Subcutaneous abdominal adipose tissue (tissue), 5 donors: ENCODE results near the gene GAP43.

Source experiments
- H3K27ac ChIP-seq: one replicate; pipeline ENCODE4 v1.7.0; 2013; ENCODE audit warnings: low read depth, mild to moderate bottlenecking, inconsistent platforms, low read length, moderate library complexity
- H3K27me3 ChIP-seq, 5 donors: one replicate each; pipeline ENCODE4 v1.7.0; 2013; ENCODE audit warnings: low read length in 5 of 5, inconsistent platforms in 1 of 5; ENCODE audit not compliant: control insufficient read depth in 5 of 5, insufficient read depth in 4 of 5
- H3K36me3 ChIP-seq, 5 donors: one replicate each; pipeline ENCODE4 v1.7.0; 2013; ENCODE audit warnings: low read length in 5 of 5; ENCODE audit not compliant: control insufficient read depth in 5 of 5, insufficient read depth in 5 of 5
- H3K4me1 ChIP-seq, 5 donors: one replicate each; pipeline ENCODE4 v1.7.0; 2013; ENCODE audit warnings: low read length in 5 of 5, mild to moderate bottlenecking in 3 of 5, moderate library complexity in 1 of 5; ENCODE audit not compliant: control insufficient read depth in 5 of 5, insufficient read depth in 5 of 5
- H3K4me3 ChIP-seq, 5 donors: one replicate each; pipeline ENCODE4 v1.7.0; 2013; ENCODE audit warnings: low read length in 5 of 5, low read depth in 1 of 5
- H3K9ac ChIP-seq, 5 donors: one replicate each; pipeline ENCODE4 v1.7.0; 2013; ENCODE audit warnings: low read length in 5 of 5, mild to moderate bottlenecking in 4 of 5, moderate library complexity in 3 of 5
- H3K9me3 ChIP-seq, 5 donors: one replicate each; pipeline ENCODE4 v1.7.0; 2013; ENCODE audit warnings: low read length in 5 of 5; ENCODE audit not compliant: control insufficient read depth in 5 of 5
- donor health status: healthy.
- donor health status: healthy.
- donor health status: healthy.
- donor health status: healthy.
- donor health status: healthy.

GAP43 gene

DNA sequence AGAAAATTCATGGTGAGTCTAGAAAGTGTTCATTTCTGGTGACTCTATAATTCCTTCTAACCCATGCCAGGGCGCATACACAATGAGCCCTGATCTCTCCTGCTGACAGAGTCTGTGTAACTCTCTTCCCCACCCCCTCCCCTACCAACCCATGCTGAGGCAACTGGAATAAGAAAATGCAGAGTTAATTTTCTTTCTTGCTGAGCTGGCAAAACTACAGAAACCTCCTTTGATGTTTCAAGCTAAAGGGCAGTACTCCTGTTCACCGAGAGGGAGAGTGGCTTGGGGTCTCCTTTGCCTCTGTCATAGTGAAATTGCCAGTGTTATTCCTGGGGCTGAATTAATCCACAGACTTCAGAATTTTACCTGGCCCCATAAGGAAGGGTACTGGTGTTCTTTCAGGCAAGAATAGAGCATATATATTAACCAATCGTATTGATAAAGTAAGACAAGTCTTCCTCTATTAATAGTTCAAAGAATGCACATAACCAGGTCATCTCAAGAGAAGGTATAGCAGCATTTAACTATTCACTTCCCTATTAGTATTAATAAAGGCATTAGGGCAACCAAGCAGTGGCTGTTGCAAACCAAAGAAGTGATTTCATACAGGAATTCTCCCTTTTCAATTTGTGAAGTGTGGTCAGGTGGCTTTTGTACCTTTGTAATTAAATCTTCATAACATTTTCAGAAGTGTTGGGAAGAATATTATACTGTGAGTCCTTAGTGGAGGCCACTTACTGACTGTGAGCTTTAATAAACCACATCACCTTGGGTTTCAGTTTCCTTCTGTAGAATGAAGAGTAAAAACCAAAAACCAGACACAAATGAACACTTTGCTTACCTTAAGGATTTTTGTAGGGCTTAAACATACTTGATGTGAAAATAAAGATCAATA, 4.1 kb downstream of the GAP43 start:
- no peak overlapping the region for H3K9ac ChIP-seq
- no peak overlapping the region for H3K27ac ChIP-seq
- H3K27me3 ChIP-seq = peaks cover 0 to 21% (median 6%) of the 10 kb centered on the region in 5 donors
- H3K9me3 ChIP-seq = no peaks in the 10 kb centered on the region
- H3K4me3 ChIP-seq = no peak overlapping the region
- no peaks in the 10 kb centered on the region for H3K36me3 ChIP-seq
- peaks cover 0 to 8% (median 7%) of the 10 kb centered on the region in 5 donors for H3K4me1 ChIP-seq

DNA sequence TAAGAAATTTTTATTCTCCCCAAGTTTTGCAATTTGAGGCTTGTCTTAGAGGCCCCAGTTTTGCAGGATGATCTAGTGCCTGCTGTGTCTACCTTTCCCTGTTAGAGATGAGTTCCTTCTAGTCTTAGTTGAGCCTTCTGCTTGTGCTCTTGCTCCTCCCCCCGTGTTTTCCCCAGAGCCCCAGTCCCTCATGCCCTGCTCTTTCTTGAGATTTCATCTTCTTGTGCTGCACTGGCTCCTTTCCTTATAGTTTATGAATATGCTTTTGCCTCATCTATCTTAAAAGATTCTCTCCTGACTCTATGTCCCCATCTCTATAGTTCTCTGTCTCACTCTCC, 4.7 kb downstream of the GAP43 start:
- no peaks in the 10 kb centered on the region for H3K36me3 ChIP-seq
- H3K4me3 ChIP-seq = no peak overlapping the region
- H3K4me1 ChIP-seq = peaks cover 0 to 8% (median 7%) of the 10 kb centered on the region in 5 donors
- H3K9me3 ChIP-seq = no peaks in the 10 kb centered on the region
- peaks cover 0 to 21% (median 6%) of the 10 kb centered on the region in 5 donors for H3K27me3 ChIP-seq
- H3K27ac ChIP-seq = no peak overlapping the region
- no peak overlapping the region for H3K9ac ChIP-seq

DNA sequence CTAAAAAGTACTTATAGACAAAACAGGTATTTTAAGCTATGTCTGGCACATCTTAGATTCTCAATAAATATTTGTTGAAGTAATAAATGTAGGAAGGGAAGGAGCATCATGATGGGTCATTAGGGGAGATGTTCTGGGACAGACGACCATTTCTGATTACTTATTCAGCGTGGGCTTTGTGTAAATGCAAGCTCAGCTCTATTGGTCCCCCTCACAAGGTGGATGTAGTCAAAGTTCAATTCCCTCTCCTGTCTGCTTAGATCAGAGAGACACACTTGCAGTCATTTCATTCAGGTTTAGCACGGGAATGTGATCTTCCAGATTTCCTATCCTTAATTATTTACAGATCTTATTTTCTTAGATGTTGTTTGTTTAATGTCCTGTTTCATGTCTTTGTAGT, 7.5 kb downstream of the GAP43 start:
- Histone ChIP-seq H3K27me3 (no peaks in the 10 kb centered on the region), H3K9me3 (no peaks in the 10 kb centered on the region), H3K36me3 (no peaks in the 10 kb centered on the region), H3K4me1 (no peaks in the 10 kb centered on the region), H3K27ac (no peak overlapping the region), H3K4me3 (no peak overlapping the region), H3K9ac (no peak overlapping the region)

DNA sequence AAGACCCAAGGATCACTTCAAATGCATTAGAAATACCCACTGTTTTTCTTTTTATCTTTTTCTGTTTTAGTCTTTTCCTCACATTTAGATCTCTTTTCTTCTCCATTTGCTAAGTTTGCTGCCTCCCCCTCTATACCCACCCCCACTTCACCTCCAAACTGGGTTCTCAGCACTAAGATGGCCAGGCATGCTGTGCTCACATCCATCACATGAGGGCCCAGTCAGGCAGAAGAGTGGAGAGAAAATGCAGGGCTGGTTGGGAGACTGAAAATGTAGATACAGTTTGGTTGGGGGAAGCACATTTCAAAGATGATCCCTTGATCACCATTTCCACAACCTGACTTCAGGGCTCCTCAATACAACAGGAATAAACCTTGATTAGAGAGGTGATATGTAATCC, 8.7 kb downstream of the GAP43 start:
- H3K27ac ChIP-seq = no peak overlapping the region
- H3K9ac ChIP-seq = no peak overlapping the region
- H3K4me3 ChIP-seq = no peak overlapping the region
- no peaks in the 10 kb centered on the region for H3K9me3 ChIP-seq
- H3K36me3 ChIP-seq = no peaks in the 10 kb centered on the region
- no peaks in the 10 kb centered on the region for H3K27me3 ChIP-seq
- no peaks in the 10 kb centered on the region for H3K4me1 ChIP-seq

DNA sequence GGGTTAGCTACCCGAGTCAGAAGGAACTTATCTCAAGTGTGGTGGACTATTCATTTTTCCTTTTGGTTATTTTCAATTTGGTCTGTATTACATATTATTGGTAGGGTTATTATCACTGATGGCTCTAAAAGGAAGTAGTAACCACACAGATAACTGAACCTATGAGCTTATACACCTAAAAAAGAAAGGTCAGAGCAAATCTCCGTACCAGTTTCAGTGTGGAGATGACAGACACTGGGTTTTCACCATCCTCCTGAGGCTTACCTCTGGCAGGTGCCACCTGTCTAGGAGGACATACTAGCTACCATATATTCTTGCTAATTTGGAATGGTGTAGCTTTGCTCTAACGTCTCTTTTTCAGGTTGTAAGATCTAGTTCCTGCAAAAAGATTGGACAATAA, 10.2 kb downstream of the GAP43 start:
- Histone ChIP-seq H3K27me3 (no peaks in the 10 kb centered on the region), H3K4me1 (no peaks in the 10 kb centered on the region), H3K9me3 (no peaks in the 10 kb centered on the region), H3K9ac (no peak overlapping the region), H3K27ac (no peak overlapping the region), H3K36me3 (no peaks in the 10 kb centered on the region), H3K4me3 (no peak overlapping the region)

DNA sequence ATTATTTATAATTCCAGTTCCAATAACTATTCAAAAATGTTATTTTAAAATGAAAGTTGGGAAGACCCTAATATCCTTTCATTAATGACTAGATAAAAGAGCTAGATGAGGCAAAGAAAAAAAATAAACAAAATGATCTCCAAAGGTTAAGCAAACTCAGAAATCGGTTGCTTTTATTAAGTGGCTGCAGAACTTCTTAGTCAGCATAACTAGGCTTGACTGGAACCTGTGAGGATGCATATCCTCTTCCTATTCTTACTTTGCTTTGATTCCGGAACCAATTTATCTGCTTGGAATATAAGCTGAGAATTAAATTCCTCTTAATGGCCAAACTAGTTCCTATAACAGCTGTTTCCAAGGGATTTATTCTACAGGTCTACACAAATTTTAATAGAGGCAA, 10.7 kb downstream of the GAP43 start:
- no peaks in the 10 kb centered on the region for H3K9me3 ChIP-seq
- H3K4me3 ChIP-seq = no peak overlapping the region
- H3K27ac ChIP-seq = no peak overlapping the region
- no peaks in the 10 kb centered on the region for H3K4me1 ChIP-seq
- H3K27me3 ChIP-seq = no peaks in the 10 kb centered on the region
- no peak overlapping the region for H3K9ac ChIP-seq
- no peaks in the 10 kb centered on the region for H3K36me3 ChIP-seq

DNA sequence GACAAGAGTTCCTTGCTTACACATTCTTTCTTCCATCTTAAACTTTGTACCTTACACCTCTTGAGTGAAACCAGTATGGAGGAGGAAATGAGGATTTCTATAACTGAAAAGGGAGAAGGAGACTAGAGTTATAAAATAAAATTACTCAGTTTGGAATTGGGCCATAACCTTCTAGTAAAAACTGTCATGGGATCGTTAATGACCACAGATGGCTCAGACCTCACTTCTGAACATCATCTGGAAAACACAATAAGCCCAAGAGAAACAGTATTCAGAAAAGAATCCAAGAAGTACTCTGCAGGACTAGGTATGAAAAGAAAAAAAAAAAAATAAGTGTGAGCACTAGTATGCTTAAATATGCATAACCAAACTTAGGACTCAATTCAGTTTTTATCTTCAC, 12.1 kb downstream of the GAP43 start:
- H3K4me1 ChIP-seq = no peaks in the 10 kb centered on the region
- no peak overlapping the region for H3K4me3 ChIP-seq
- H3K9me3 ChIP-seq = no peaks in the 10 kb centered on the region
- no peaks in the 10 kb centered on the region for H3K36me3 ChIP-seq
- H3K27me3 ChIP-seq = no peaks in the 10 kb centered on the region
- H3K27ac ChIP-seq = no peak overlapping the region
- no peak overlapping the region for H3K9ac ChIP-seq

DNA sequence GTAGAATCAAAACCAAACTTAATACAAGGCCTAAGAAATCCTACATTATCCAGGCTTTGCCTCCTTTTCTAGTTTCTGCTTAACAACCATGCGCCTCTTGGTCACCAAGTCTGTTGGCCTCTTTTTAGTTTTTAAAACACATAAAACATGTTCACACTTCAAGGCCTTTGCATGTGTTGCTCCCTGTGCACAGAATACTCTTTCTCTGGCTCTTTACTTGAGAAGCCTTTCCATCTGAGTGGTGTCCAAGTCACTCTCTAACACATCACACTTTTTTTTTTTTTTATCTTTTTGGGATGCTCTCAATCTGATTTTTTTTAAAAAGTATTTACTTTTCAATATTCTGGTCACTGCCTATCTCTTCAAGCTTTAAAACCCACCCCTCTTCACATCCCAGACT, 14.9 kb downstream of the GAP43 start:
- H3K4me1 ChIP-seq = no peaks in the 10 kb centered on the region
- H3K4me3 ChIP-seq = no peak overlapping the region
- H3K9ac ChIP-seq = no peak overlapping the region
- H3K27me3 ChIP-seq = no peaks in the 10 kb centered on the region
- no peak overlapping the region for H3K27ac ChIP-seq
- H3K9me3 ChIP-seq = no peaks in the 10 kb centered on the region
- no peaks in the 10 kb centered on the region for H3K36me3 ChIP-seq

DNA sequence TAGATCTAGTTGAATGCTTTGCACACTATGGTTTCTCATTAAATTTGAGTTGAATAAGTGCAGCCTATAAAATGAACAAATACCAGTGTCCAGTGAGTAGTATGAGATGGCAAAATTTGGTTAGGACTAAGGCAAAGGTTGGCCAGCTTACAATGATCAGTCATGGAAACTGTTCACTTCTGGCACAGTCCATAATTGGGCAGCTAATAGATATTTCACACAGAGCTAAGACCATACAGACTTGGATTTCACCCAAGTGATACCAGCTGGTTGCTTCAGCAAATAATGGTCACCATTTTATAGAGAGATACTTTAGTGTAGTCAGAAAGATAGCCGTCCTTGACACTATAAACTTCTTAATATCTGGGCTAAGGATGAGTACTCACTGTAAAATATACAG, 15.7 kb downstream of the GAP43 start:
- H3K9ac ChIP-seq = no peak overlapping the region
- no peaks in the 10 kb centered on the region for H3K9me3 ChIP-seq
- no peaks in the 10 kb centered on the region for H3K36me3 ChIP-seq
- H3K27me3 ChIP-seq = no peaks in the 10 kb centered on the region
- H3K4me3 ChIP-seq = no peak overlapping the region
- H3K4me1 ChIP-seq = no peaks in the 10 kb centered on the region
- H3K27ac ChIP-seq = no peak overlapping the region

DNA sequence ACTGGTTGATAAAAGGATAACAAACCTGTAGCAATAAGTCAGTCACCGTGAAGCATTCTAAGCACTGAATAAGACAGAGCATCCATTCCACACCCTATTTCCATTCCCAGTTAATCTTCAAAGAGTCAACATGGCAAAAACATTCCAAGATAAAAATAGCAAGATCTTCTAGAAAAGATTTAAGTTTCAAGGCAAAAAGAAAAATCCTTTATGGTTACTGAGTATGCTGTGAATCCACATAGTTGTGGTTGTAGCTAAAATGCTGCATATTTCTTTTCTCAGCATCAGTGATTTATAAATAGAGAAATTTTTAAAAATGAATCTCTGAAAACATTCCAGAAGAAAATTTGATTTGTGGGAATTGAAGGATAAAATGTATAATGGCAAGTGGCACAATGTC, 21.1 kb downstream of the GAP43 start:
- H3K9ac ChIP-seq = no peak overlapping the region
- H3K4me1 ChIP-seq = peaks cover 0 to 12% (median 5%) of the 10 kb centered on the region in 5 donors
- H3K27me3 ChIP-seq = no peaks in the 10 kb centered on the region
- no peaks in the 10 kb centered on the region for H3K9me3 ChIP-seq
- H3K27ac ChIP-seq = no peak overlapping the region
- no peaks in the 10 kb centered on the region for H3K36me3 ChIP-seq
- H3K4me3 ChIP-seq = no peak overlapping the region
